ENCODE results near the gene DCP1A. TPM values are rescaled to one million over a fixed set of nuclear protein-coding genes. Genes with fewer than 3 reads are reported as not detected.
"Not testable (repeated sequence)": the region's sequence is repeated elsewhere in the genome, so short reads cannot be mapped to it uniquely, and the experiment has no call there.

The DCP1A gene
- polyA plus RNA-seq, 12 donors, result 18.1 to 324 (median 22.3) TPM

GRCh38 chr3:53337167-53337940 lies 10.0 kb downstream of the DCP1A start:
- no peak for DNase-seq

- no peak for DNase-seq
These were observed 12.6 kb downstream of the DCP1A start for GRCh38 chr3:53334742-53335141.

- no peak for DNase-seq
These were observed 15.5 kb downstream of the DCP1A start for GRCh38 chr3:53331871-53332270.

- no peak for DNase-seq
These were observed 17.4 kb downstream of the DCP1A start for GRCh38 chr3:53329897-53330296.

GRCh38 chr3:53328746-53329145 lies 18.6 kb downstream of the DCP1A start:
- DNase-seq, result no peak

GRCh38 chr3:53327986-53328385 lies 19.4 kb downstream of the DCP1A start:
- not testable (repeated sequence) for DNase-seq

- DNase-seq, result no peak
These were observed 23.2 kb downstream of the DCP1A start for GRCh38 chr3:53324105-53324504.

GRCh38 chr3:53320697-53321096 lies 26.6 kb downstream of the DCP1A start:
- DNase-seq, result no peak

- DNase-seq, result no peak
These were observed 28.8 kb downstream of the DCP1A start for GRCh38 chr3:53318522-53318921.

GRCh38 chr3:53312832-53313231 lies 34.5 kb downstream of the DCP1A start:
- DNase-seq, result no peak

GRCh38 chr3:53311882-53312281 lies 35.5 kb downstream of the DCP1A start:
- DNase-seq, result no peak

GRCh38 chr3:53303957-53304356 lies 43.4 kb downstream of the DCP1A start:
- DNase-seq, result no peak

GRCh38 chr3:53303549-53303948 lies 43.8 kb downstream of the DCP1A start:
- no peak for DNase-seq

GRCh38 chr3:53300826-53301225 lies 46.5 kb downstream of the DCP1A start:
- no peak for DNase-seq

GRCh38 chr3:53299611-53300023 lies 47.7 kb downstream of the DCP1A start:
- DNase-seq, result peak; percentile 33

GRCh38 chr3:53295410-53295809 lies 51.9 kb downstream of the DCP1A start:
- DNase-seq, result no peak

- no peak for DNase-seq
These were observed 53.5 kb downstream of the DCP1A start for GRCh38 chr3:53293867-53294266.

GRCh38 chr3:53288214-53288613 lies 59.1 kb downstream of the DCP1A start:
- no peak for DNase-seq

- DNase-seq, result no peak
These were observed 60.2 kb downstream of the DCP1A start for GRCh38 chr3:53287131-53287629.

- DNase-seq, result no peak
These were observed 60.6 kb downstream of the DCP1A start for GRCh38 chr3:53286727-53287126.

GRCh38 chr3:53282581-53282980 lies 64.8 kb downstream of the DCP1A start:
- DNase-seq, result no peak

- no peak for DNase-seq
These were observed 68.7 kb downstream of the DCP1A start for GRCh38 chr3:53278667-53279066.

- DNase-seq, result no peak
These were observed 72.3 kb downstream of the DCP1A start for GRCh38 chr3:53274938-53275605.

All from muscle of arm (tissue), 12 donors.